MCF 10A (cell line): ENCODE measurements around the gene PDXDC1. TPM values are rescaled to one million over a fixed set of nuclear protein-coding genes. Genes with fewer than 3 reads are reported as not detected.
"Not testable (repeated sequence)": the region's sequence is repeated elsewhere in the genome, so short reads cannot be mapped to it uniquely, and the experiment has no call there.

Experiments used
- Bru-seq: library from RNA; stranded (reverse); fragments of 400-500 nt; gene quantifications from one replicate; lab custom pipeline; 2021; lab: Mats Ljungman, UMichigan
- BruChase-seq, 2 experiments: library from RNA; stranded (reverse); fragments of 400-500 nt; gene quantifications; one replicate each; lab custom pipeline; 2021; lab: Mats Ljungman, UMichigan
- BruUV-seq: library from RNA; stranded (reverse); fragments of 400-500 nt; replicated peaks from 2 replicates; lab custom pipeline; 2021; lab: Mats Ljungman, UMichigan
- CTCF ChIA-PET: fragments of 300-600 bp; sonication (Branson Sonifier 250); formaldehyde crosslinking; extraction: SDS; loops from one replicate; lab custom pipeline; 2021; ENCODE audit warnings: antibody characterized with exemption, inconsistent platforms; lab: Yijun Ruan, JAX
- POLR2A ChIA-PET: fragments of 300-600, 350-650 bp; sonication (Branson Sonifier 250); formaldehyde crosslinking; extraction: SDS; loops from one replicate; lab custom pipeline; 2020; ENCODE audit warnings: antibody characterized with exemption, inconsistent platforms; lab: Yijun Ruan, JAX
- DNase-seq: peaks from one replicate; pipeline ENCODE4 v3.0.0-alpha.2; 2018; ENCODE audit not compliant: unreplicated experiment
- H3K27ac Mint-ChIP-seq: one replicate; pipeline ENCODE4 v1.8.0; 2022; ENCODE audit warnings: mild to moderate bottlenecking, low read depth, mixed read lengths; ENCODE audit not compliant: unreplicated experiment
- H3K27me3 Mint-ChIP-seq: one replicate; pipeline ENCODE4 v1.8.0; 2022; ENCODE audit warnings: mixed read lengths; ENCODE audit not compliant: insufficient read depth, unreplicated experiment
- H3K36me3 Mint-ChIP-seq: one replicate; pipeline ENCODE4 v1.8.0; 2022; ENCODE audit warnings: mild to moderate bottlenecking, moderate library complexity, mixed read lengths; ENCODE audit not compliant: insufficient read depth, unreplicated experiment
- H3K4me1 Mint-ChIP-seq: one replicate; pipeline ENCODE4 v1.8.0; 2022; ENCODE audit warnings: mixed read lengths; ENCODE audit not compliant: insufficient read depth, unreplicated experiment
- H3K4me3 Mint-ChIP-seq: one replicate; pipeline ENCODE4 v1.8.0; 2022; ENCODE audit warnings: mild to moderate bottlenecking, moderate library complexity, mixed read lengths; ENCODE audit not compliant: unreplicated experiment
- H3K9me3 Mint-ChIP-seq: one replicate; pipeline ENCODE4 v1.8.0; 2022; ENCODE audit warnings: mixed read lengths; ENCODE audit not compliant: unreplicated experiment
- intact Hi-C: fragments of 100-400 bp; cut with micrococcal nuclease; formaldehyde crosslinking; loops from 2 replicates; pipeline ENCODE4 v1.14.1; 2022
- long read RNA-seq: library from polyadenylated mRNA; stranded (forward); transcript quantifications from one replicate; pipeline ENCODE4 v2.0.0, GENCODE V29; 2022
- total RNA-seq: library from RNA; stranded (reverse); gene quantifications from 2 replicates; pipeline ENCODE4 v1.2.3, GENCODE V29; 2022

The PDXDC1 gene, protein sequence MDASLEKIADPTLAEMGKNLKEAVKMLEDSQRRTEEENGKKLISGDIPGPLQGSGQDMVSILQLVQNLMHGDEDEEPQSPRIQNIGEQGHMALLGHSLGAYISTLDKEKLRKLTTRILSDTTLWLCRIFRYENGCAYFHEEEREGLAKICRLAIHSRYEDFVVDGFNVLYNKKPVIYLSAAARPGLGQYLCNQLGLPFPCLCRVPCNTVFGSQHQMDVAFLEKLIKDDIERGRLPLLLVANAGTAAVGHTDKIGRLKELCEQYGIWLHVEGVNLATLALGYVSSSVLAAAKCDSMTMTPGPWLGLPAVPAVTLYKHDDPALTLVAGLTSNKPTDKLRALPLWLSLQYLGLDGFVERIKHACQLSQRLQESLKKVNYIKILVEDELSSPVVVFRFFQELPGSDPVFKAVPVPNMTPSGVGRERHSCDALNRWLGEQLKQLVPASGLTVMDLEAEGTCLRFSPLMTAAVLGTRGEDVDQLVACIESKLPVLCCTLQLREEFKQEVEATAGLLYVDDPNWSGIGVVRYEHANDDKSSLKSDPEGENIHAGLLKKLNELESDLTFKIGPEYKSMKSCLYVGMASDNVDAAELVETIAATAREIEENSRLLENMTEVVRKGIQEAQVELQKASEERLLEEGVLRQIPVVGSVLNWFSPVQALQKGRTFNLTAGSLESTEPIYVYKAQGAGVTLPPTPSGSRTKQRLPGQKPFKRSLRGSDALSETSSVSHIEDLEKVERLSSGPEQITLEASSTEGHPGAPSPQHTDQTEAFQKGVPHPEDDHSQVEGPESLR
- total RNA-seq (70.7 and 97.1 TPM in 2 replicates), Bru-seq, nascent RNA (percentile 69 among the genes with signal in this experiment), BruChase-seq, experiment 1, labeled RNA remaining after a 6-hour chase (percentile 78 among the genes with signal in this experiment), BruChase-seq, experiment 2, labeled RNA remaining after a 2-hour chase (percentile 72 among the genes with signal in this experiment)
- long read RNA-seq, full-length matches to known transcripts: 100 of 246 reads
- long read RNA-seq, partial matches to known transcripts: 21 of 246 reads
- long read RNA-seq, other reads (novel, unspliced or antisense): 125 of 246 reads

DNA sequence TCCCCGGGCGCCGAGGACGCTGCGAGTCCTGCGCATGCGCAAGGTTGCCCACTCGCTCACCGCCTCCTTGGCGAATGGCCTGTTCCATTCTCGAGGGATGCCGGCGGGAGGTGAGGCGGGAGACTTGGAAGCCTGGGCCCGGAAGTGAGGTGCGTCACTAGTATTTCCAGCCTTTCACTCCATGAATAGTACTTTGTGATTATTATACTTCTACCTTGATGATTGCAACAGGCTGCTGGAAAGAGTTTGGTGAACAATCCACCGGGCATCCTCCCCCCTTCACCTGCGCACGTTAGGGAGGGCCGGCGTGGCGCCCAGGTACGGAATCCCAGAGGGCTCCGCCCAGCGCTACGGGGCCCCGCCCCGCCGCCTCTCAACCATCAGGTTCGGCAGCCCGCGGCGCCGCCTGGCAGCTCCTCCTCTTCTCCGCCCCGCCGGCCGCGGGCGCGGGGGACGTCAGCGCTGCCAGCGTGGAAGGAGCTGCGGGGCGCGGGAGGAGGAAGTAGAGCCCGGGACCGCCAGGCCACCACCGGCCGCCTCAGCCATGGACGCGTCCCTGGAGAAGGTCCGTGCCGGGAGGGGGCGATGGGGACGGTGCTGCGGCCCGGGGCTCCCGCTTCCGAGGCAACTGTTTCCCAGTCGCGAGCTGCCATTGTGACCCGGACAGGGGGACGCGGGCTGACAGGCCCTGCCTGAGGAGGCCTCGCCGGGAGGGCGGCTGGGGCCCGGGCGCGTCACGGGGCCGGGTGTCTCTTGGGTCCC, at the start of gene PDXDC1:
Gene PDXDC1 (plus strand): TSS at position 371 of the 762 bp plus-strand sequence. CDS start 174 bp downstream, at position 545.
- H3K9me3 Mint-ChIP-seq, intact Hi-C loops, CTCF ChIA-PET, H3K27me3 Mint-ChIP-seq, BruUV-seq: not testable (repeated sequence)
- DNase-seq: peak; percentile 98
- Mint-ChIP-seq H3K27ac (peak within 1 kb of the TSS; percentile 90), H3K36me3 (peaks cover 18% of the 10 kb centered on the region), H3K4me3 (peak within 1 kb of the TSS; percentile 93), H3K4me1 (peaks cover 21% of the 10 kb centered on the region)
- POLR2A ChIA-PET: interaction anchor here (1.0 to 1.2 kb wide), 4 partner anchors 11 to 49 kb away, joined by 3 to 5 read pairs (median 4); no protein-coding TSS in a partner anchor

DNA sequence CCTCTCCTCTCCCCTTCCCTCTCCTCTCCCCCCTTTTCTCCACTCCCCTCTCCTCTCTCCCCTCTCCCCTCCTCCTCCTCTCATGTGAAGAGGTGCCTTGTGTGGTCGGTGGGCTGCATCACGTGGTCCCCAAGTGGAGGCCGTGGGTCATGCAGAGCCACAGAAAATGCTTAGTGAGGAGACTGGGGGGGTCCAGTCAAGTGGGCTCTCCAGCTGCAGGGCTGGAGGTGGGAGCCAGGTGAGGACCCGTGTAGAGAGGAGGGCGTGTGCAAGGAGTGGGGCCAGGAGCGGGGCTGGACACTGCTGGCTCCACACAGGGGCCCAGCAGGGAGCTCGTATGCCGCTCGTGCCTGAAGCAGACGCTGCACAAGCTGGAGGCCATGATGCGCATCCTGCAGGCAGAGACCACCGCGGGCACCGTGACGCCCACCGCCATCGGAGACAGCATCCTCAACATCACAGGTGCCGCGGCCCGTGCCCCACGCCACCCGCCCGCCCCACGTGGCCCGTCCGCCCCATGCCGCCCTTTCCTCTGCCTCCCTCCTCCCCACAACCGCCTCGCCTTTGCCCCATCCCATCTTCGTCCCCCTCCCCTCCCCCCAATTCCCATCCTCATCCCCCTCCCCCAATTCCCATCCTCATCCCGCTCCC, 46.6 kb upstream of the PDXDC1 start:
- H3K36me3 Mint-ChIP-seq, H3K9me3 Mint-ChIP-seq, H3K4me1 Mint-ChIP-seq, intact Hi-C loops, BruUV-seq, H3K27me3 Mint-ChIP-seq, CTCF ChIA-PET, H3K4me3 Mint-ChIP-seq, H3K27ac Mint-ChIP-seq, POLR2A ChIA-PET: not testable (repeated sequence)
- DNase-seq: peak; percentile 0

DNA sequence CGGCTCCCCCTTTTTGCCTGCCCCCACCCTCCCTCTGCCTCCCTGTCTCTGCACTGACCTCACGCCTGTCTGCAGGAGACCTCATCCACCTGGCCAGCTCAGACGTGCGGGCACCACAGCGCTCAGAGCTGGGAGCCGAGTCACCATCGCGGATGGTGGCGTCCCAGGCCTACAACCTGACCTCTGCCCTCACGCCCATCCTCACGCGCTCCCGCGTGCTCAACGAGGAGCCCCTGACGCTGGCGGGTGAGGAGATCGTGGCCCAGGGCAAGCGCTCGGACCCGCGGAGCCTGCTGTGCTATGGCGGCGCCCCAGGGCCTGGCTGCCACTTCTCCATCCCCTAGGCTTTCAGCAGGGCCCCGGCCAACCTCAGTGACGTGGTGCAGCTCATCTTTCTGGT, 45.6 kb upstream of the PDXDC1 start:
- H3K4me1 Mint-ChIP-seq, POLR2A ChIA-PET, H3K27ac Mint-ChIP-seq, BruUV-seq, H3K9me3 Mint-ChIP-seq, CTCF ChIA-PET, H3K4me3 Mint-ChIP-seq, DNase-seq, intact Hi-C loops, H3K36me3 Mint-ChIP-seq, H3K27me3 Mint-ChIP-seq: not testable (repeated sequence)

DNA sequence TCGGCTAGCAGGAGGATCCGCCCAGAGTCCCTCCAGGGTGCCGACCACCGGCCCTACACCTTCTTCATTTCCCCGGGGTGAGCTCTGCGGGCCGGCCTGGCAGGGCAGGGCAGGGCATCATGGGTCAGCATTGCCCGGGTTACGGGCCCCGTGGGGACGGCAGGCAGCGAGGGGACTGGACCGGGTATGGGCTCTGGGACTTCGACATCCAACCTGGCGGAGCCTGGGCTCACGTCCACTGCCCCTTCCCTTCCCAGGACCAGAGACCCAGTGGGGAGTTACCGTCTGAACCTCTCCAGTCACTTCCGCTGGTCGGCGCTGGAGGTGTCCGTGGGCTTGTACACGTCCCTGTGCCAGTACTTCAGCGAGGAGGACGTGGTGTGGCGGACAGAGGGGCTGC, 44.6 kb upstream of the PDXDC1 start:
- POLR2A ChIA-PET, intact Hi-C loops, H3K4me3 Mint-ChIP-seq, H3K9me3 Mint-ChIP-seq, H3K4me1 Mint-ChIP-seq, H3K36me3 Mint-ChIP-seq, H3K27ac Mint-ChIP-seq, BruUV-seq, DNase-seq, H3K27me3 Mint-ChIP-seq, CTCF ChIA-PET: not testable (repeated sequence)

DNA sequence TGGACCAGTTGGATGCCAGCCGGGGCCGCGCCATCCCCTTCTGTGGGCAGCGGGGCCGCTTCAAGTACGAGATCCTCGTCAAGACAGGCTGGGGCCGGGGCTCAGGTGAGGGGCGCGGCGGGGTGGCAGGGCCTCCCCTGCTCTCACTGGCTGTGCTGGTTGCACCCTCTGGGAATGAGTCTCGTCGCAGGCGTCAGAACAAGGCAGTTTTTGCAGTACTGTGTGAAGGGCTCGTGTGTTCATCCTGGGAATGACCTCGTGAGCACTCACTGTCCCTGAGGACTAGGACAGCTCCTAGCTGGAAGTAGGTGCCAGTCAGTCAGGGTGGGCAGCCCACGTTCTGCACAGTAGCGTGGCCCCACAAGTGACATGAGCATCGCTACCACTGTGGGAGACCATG, 43.9 kb upstream of the PDXDC1 start:
- H3K36me3 Mint-ChIP-seq, intact Hi-C loops, H3K27ac Mint-ChIP-seq, POLR2A ChIA-PET, H3K4me3 Mint-ChIP-seq, DNase-seq, H3K27me3 Mint-ChIP-seq, BruUV-seq, H3K4me1 Mint-ChIP-seq, CTCF ChIA-PET, H3K9me3 Mint-ChIP-seq: not testable (repeated sequence)

DNA sequence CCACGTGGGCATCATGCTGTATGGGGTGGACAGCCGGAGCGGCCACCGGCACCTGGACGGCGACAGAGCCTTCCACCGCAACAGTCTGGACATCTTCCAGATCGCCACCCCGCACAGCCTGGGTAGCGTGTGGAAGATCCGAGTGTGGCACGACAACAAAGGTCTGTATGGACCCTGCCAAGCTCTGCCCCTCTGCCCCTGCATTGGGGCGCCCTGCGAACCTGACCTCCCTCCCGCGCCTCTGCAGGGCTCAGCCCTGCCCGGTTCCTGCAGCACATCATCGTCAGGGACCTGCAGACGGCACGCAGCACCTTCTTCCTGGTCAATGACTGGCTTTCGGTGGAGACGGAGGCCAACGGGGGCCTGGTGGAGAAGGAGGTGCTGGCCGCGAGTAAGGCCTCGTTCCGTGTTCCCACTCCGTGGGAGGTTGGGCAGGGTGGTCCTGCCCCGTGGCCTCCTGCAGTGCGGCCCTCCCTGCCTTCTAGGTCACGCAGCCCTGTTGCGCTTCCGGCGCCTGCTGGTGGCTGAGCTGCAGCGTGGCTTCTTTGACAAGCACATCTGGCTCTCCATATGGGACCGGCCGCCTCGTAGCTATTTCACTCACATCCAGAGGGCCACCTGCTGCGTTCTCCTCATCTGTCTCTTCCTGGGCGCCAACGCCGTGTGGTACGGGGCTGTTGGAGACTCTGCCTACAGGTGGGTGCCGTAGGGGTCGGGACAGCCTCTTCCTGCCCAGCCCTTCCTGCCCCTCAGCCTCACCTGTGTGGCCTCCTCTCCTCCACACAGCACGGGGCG, 42.0 kb upstream of the PDXDC1 start:
- H3K4me1 Mint-ChIP-seq, H3K36me3 Mint-ChIP-seq, H3K27ac Mint-ChIP-seq, POLR2A ChIA-PET, intact Hi-C loops, H3K27me3 Mint-ChIP-seq, H3K9me3 Mint-ChIP-seq, H3K4me3 Mint-ChIP-seq, DNase-seq, CTCF ChIA-PET, BruUV-seq: not testable (repeated sequence)

DNA sequence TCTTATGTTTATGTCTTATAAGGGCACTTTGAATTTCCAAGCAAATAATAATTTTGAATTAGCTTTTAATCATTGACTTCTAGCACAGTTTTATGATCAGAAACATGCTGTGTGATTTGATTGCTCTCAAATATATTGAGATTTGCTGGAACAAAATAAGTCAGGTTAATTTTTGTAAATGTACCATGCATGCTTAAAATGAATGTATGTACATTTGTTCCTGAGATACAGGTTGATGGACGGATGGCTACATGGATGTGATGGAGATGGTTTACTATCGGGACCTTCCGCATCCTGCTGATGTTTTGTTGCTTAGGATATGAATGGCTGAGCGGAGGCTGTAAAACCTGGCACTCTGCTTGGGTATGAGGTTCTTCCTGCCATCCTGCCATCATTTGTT, 37.7 kb upstream of the PDXDC1 start, which contains the start of gene NPIPA1:
Gene NPIPA1 (plus strand): TSS at position 301 of the 400 bp plus-strand sequence. CDS start 0 bp downstream, at position 301.
- BruUV-seq, H3K36me3 Mint-ChIP-seq, H3K27ac Mint-ChIP-seq, POLR2A ChIA-PET, CTCF ChIA-PET, H3K4me1 Mint-ChIP-seq, DNase-seq, H3K9me3 Mint-ChIP-seq, H3K4me3 Mint-ChIP-seq, intact Hi-C loops, H3K27me3 Mint-ChIP-seq: not testable (repeated sequence)
